ENCODE measurements around the gene CCDC86. TPM values are rescaled to one million over a fixed set of nuclear protein-coding genes. Genes with fewer than 3 reads are reported as not detected.

Gene CCDC86
- total and polyA plus RNA-seq, 9 of the 15 experiments (the other 6 are each of a cell fraction or from before 2014, with no cell fraction given), result 4.6 to 102 (median 25.2) TPM

GRCh38 chr11:60841797-60842667 lies at the start of gene CCDC86 (continued):
- TF ChIP-seq UBTF (IDR thresholded peaks at IDR 0.05; ENCODE audit: borderline replicate concordance in 1 of 2, low read depth in 2 of 2, low read length in 2 of 2) (0 out of 4 replicates have a peak, but pooled peaks of 1 of the 2 experiments have one; percentile 49), PBX2 (CRISPR knock-in tag; IDR thresholded peaks at IDR 0.05; ENCODE audit: low read depth) (peak; percentile 50), PBX2 (tag; conservative IDR thresholded peaks at IDR 0.05; ENCODE audit: low read depth) (peak; percentile 95), MED1 (CRISPR knock-in tag; IDR thresholded peaks at IDR 0.05; ENCODE audit: borderline replicate concordance) (no peak), DEAF1 (CRISPR knock-in tag; IDR thresholded peaks at IDR 0.05) (no peak), SRSF7 (optimal IDR thresholded peaks at IDR 0.05; ENCODE audit: low read depth, low read length) (no peak), SMARCC2 (IDR thresholded peaks at IDR 0.05; ENCODE audit: low read depth) (no peak), BRD4 (IDR thresholded peaks at IDR 0.05) (no peak), CHD4 (IDR thresholded peaks at IDR 0.05; ENCODE audit: insufficient read depth, insufficient replicate concordance, low read depth, low read length, poor library complexity, severe bottlenecking) (no peak), TGIF2 (CRISPR knock-in tag; IDR thresholded peaks at IDR 0.05) (no peak), ZNF354B (CRISPR knock-in tag; IDR thresholded peaks at IDR 0.05) (no peak), RBM17 (IDR thresholded peaks at IDR 0.05; ENCODE audit: borderline replicate concordance, low read depth, low read length) (no peak), FOXP1 (CRISPR knock-in tag; IDR thresholded peaks at IDR 0.05) (0 out of 2 replicates have a peak, but pooled peaks have one; percentile 55), RBFOX2 (IDR thresholded peaks at IDR 0.05; ENCODE audit: low read depth, low read length) (peak; percentile 79), ESRRB (CRISPR knock-in tag; IDR thresholded peaks at IDR 0.05; ENCODE audit: borderline replicate concordance) (no peak), HMBOX1 (IDR thresholded peaks at IDR 0.05) (no peak), ARID1B (IDR thresholded peaks at IDR 0.05) (0 out of 2 replicates have a peak, but pooled peaks have one; percentile 16), ZBTB8A (IDR thresholded peaks at IDR 0.05; ENCODE audit: partially characterized antibody) (no peak), SNRNP70 (optimal IDR thresholded peaks at IDR 0.05; ENCODE audit: low read depth, low read length) (no peak)
